Brain microvascular endothelial cell (primary cell): Measurements from ENCODE around the gene TERT.

ENCODE experiments used
- DNase-seq: peaks from one replicate; pipeline ENCODE4 v3.0.0-alpha.2; 2020
- H3K27ac ChIP-seq: fragments of 250-450 bp; sonication (Bioruptor Pico); 2 replicates; pipeline ENCODE4 v1.5.1; 2020; ENCODE audit warnings: mild to moderate bottlenecking, moderate library complexity
- H3K27me3 ChIP-seq: fragments of 250-450 bp; sonication (Bioruptor Pico); replicated peaks from 2 replicates; pipeline ENCODE4 v1.5.1; 2020; ENCODE audit warnings: mild to moderate bottlenecking
- H3K36me3 ChIP-seq: fragments of 250-450 bp; sonication (Bioruptor Pico); replicated peaks from 2 replicates; pipeline ENCODE4 v1.5.1; 2020; ENCODE audit warnings: mild to moderate bottlenecking
- H3K4me3 ChIP-seq: 2 replicates; pipeline ENCODE4 v1.5.1; 2011; ENCODE audit warnings: low read depth, mild to moderate bottlenecking, control low read depth, low read length, moderate library complexity
- in situ Hi-C: cut with HindIII; loops from 2 replicates; pipeline ENCODE4 v1.10.0; 2017; ENCODE audit warnings: low sequenced_read_pairs, low pct_ligation_motif_present
- TF ChIP-seq, protein P1 (sequence below): IDR thresholded peaks from 2 replicates; pipeline ENCODE4 v1.5.1; 2011; ENCODE audit warnings: low read depth, mild to moderate bottlenecking, moderate library complexity, low read length, control low read depth, inconsistent platforms; ENCODE audit errors: missing control alignments

Gene TERT

DNA sequence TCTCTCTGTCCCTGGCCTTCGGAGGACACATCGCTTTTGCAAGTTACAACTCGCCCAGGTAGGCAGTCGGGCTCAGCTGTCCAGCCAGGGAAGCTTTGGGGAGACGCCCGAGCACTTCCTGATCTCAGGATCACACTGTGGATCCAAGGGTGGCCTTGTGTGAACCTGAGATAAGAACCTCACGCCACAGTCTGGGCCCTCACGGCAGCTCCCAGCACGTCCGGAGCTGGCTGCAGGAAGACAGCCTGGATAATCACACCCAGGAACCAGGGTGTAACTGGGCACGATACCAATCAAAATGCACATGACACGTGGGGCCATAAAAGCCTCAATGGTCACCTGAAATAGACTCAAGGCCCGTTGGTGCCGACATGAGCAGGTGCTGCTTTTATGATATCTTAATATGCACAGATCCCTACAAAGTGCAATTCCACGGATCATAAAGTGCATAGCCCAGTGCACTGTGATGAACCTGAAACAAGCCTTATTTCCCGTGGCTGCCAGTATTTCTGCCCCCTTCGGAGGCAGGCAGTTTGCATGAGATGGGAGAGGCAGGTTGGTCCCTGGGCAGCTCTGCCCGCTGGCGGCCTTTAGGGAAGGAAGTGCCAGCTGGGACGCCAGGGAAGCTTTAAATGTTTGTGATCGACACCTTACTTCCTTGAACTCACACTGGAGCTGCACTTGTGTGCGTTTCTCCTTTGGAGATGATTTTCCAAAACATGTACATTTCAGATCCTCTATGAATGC, 55.2 kb downstream of the TERT start:
- H3K4me3 ChIP-seq, result no peak overlapping the region
- H3K27ac ChIP-seq, result no peak overlapping the region
- in situ Hi-C loops, result no loop called here
- TF ChIP-seq, protein P1, sequence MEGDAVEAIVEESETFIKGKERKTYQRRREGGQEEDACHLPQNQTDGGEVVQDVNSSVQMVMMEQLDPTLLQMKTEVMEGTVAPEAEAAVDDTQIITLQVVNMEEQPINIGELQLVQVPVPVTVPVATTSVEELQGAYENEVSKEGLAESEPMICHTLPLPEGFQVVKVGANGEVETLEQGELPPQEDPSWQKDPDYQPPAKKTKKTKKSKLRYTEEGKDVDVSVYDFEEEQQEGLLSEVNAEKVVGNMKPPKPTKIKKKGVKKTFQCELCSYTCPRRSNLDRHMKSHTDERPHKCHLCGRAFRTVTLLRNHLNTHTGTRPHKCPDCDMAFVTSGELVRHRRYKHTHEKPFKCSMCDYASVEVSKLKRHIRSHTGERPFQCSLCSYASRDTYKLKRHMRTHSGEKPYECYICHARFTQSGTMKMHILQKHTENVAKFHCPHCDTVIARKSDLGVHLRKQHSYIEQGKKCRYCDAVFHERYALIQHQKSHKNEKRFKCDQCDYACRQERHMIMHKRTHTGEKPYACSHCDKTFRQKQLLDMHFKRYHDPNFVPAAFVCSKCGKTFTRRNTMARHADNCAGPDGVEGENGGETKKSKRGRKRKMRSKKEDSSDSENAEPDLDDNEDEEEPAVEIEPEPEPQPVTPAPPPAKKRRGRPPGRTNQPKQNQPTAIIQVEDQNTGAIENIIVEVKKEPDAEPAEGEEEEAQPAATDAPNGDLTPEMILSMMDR, result no peak
- no peak for DNase-seq
- H3K27me3 ChIP-seq, result no peaks in the 10 kb centered on the region
- no peaks in the 10 kb centered on the region for H3K36me3 ChIP-seq

DNA sequence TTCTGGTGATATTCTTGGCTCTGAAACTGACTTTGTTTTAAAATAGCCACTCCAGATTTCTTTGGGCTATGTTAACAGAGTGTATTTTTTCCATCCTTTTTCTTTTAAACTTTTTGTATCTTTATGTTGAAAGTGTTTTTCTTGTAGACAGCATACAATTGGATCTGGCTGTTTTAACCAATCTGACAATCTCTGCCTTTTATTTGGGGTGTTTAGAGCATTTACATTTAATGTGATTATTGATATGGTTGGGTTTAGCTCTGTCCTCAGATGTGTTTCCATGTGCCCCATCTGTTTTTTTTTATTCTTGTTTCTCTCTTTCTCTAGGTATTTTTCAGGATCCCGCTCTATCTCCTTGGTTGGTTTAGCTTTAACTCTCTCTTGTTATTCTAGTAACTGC, 59.0 kb downstream of the TERT start:
- in situ Hi-C loops, result no loop called here
- H3K4me3 ChIP-seq, result no peak overlapping the region
- no peak for DNase-seq

DNA sequence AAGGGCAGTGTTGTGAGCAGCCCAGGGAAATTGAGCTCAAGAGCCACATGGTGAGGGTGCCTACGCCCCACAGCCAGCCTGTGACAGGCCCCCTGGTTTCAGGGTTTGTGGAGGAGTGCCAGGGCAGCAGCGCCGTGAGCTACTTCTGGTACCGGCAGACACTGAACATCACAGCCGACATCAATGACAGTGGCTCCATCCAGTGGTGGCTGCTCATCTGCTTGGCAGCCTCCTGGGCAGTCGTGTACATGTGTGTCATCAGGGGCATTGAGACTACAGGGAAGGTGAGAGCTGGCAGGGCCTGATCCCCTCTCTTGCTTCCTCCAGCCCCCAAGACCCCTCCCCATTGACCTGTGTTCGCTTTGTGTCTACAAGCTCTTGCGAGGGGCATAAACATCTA, 59.5 kb downstream of the TERT start:
- H3K36me3 ChIP-seq, result no peaks in the 10 kb centered on the region
- in situ Hi-C loops, result no loop called here
- H3K27me3 ChIP-seq, result no peaks in the 10 kb centered on the region

More for the DNA sequence above, 59.0 kb downstream of the TERT start:
- H3K36me3 ChIP-seq, result no peaks in the 10 kb centered on the region
- TF ChIP-seq, protein P1, result no peak
- H3K27me3 ChIP-seq, result no peaks in the 10 kb centered on the region
- no peak overlapping the region for H3K27ac ChIP-seq

DNA sequence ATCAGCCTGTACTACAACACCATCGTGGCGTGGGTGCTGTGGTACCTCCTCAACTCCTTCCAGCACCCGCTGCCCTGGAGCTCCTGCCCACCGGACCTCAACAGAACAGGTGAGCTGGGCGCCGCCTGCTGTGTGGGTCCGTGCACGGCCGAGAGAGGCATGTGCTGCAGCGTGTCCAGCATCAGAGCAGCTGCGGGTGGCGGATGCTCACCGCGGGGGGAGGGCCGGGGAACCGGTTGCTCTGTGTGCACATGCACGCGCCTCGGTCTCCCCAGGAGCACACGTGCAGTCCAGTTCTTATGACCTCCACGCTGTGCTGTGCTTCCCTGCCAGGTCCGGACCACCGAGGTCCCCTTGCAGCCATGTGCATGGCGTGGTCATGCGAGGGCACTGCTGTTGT, 62.1 kb downstream of the TERT start:
- in situ Hi-C loops, result no loop called here
- no peaks in the 10 kb centered on the region for H3K27me3 ChIP-seq
- DNase-seq, result no peak
- no peak overlapping the region for H3K4me3 ChIP-seq
- H3K36me3 ChIP-seq, result no peaks in the 10 kb centered on the region
- TF ChIP-seq, protein P1, result no peak
- H3K27ac ChIP-seq, result no peak overlapping the region

More for the DNA sequence above, 59.5 kb downstream of the TERT start:
- DNase-seq, result no peak
- H3K27ac ChIP-seq, result no peak overlapping the region
- H3K4me3 ChIP-seq, result no peak overlapping the region
- TF ChIP-seq, protein P1, result no peak

DNA sequence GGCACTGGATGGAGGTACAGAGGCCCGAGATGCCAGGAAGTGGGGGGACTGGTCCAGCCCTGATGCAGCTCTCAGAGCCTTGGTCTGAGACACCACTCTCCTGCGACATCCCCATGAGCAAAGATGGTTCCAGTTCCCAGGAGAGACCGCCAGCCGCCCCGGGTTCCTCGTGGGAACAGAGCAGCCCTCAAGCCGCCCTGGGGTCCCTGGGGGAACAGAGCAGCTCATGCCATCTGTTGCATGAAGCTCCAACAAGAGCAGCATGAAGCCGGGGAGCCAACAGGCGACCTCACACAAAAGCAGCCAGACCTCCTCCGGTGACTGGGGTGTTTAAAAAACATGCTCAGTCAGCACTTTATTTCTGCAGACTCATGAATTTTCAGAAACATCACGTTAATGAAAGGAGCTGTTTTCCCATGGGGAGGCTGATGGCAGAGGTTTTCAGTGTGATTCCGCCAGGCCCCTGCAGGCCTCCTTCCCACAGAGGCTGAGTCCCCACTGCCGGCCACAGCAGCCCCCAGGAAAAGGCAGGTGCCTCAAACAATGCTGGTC, 63.4 kb downstream of the TERT start:
- H3K4me3 ChIP-seq, result no peak overlapping the region
- no peaks in the 10 kb centered on the region for H3K27me3 ChIP-seq
- no peak overlapping the region for H3K27ac ChIP-seq
- in situ Hi-C loops, result no loop called here
- H3K36me3 ChIP-seq, result no peaks in the 10 kb centered on the region
- DNase-seq, result no peak
- TF ChIP-seq, protein P1, result no peak

DNA sequence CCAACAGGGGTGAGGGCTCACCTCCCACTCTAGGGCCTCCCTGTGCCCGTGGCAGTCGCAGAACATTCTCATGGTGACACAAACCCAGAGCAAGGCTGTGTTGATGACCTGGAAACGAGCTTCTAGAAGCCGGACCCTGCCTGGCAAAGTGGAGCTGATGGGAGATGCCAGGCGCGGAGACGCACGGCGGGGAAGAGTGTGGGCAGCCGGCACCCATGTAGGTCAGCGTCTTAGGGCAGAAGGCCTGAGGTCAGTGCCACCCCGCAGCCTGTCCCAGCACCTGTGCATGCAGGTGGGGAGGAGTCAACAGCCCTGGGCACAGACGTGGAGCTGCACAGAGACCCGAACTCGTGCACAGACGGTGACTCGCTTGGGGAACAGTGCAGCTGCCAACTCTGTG, 64.3 kb downstream of the TERT start:
- TF ChIP-seq, protein P1, result no peak
- Histone ChIP-seq H3K4me3 (no peak overlapping the region), H3K27ac (no peak overlapping the region), H3K36me3 (no peaks in the 10 kb centered on the region), H3K27me3 (no peaks in the 10 kb centered on the region)
- no peak for DNase-seq
- in situ Hi-C loops, result no loop called here
